ENCODE data around the gene GALNT7.

GALNT7 gene

DNA sequence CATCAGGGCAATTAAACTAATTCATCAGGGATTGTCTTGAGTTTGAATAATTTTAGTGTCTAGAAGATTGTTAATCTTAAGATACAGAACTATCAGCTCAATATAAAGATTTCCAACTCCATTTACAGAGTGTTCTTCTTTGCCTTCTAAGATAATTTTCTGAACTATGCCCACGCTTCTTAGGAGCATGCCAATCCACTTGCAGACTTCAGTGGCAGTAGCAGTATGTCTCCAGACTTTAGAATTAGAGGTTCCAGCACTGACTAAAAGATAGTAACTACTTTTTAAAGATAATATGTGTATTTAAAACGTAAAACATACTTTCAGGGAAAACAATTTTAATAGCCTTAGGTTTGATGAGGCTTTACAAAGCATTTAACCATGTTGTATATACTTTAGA, 34.2 kb upstream of the GALNT7 start:
- Histone ChIP-seq H3K36me3 (ENCODE audit: insufficient read depth) (no peaks in the 10 kb centered on the region), H2AFZ (ENCODE audit: low read depth) (no peak overlapping the region), H3K4me1 (ENCODE audit: low read depth, poor library complexity, severe bottlenecking) (peaks cover 39% of the 10 kb centered on the region), H3K9ac (no peak overlapping the region), H3K79me2 (ENCODE audit: insufficient read depth, low read depth) (no peaks in the 10 kb centered on the region), H3K4me2 (peak overlapping the region; percentile 63; the same call in 1 of the 2 replicates), H3K4me3 (IDR thresholded peaks at IDR 0.05; ENCODE audit: insufficient read depth, low read depth, low read length) (no peak overlapping the region), H3K27me3 (ENCODE audit: insufficient read depth, low read depth) (no peaks in the 10 kb centered on the region), H3K27ac (no peak overlapping the region), H4K20me1 (ENCODE audit: insufficient read depth) (no peaks in the 10 kb centered on the region)
- no peak for TF ChIP-seq CTCF (conservative IDR thresholded peaks at IDR 0.05; ENCODE audit: low read depth, low read length)

- peaks cover 39% of the 10 kb centered on the region for H3K4me1 ChIP-seq (ENCODE audit: low read depth, poor library complexity, severe bottlenecking)
- no peaks in the 10 kb centered on the region for H3K27me3 ChIP-seq (ENCODE audit: insufficient read depth, low read depth)
- H3K79me2 ChIP-seq (ENCODE audit: insufficient read depth, low read depth) = no peaks in the 10 kb centered on the region
- H3K9ac ChIP-seq = no peak overlapping the region
- no peak for TF ChIP-seq CTCF (conservative IDR thresholded peaks at IDR 0.05; ENCODE audit: low read depth, low read length)
- no peak overlapping the region for H3K27ac ChIP-seq
- H4K20me1 ChIP-seq (ENCODE audit: insufficient read depth) = no peaks in the 10 kb centered on the region
- no peak overlapping the region for H3K4me3 ChIP-seq (IDR thresholded peaks at IDR 0.05; ENCODE audit: insufficient read depth, low read depth, low read length)
- H3K4me2 ChIP-seq = no peak overlapping the region
- no peaks in the 10 kb centered on the region for H3K36me3 ChIP-seq (ENCODE audit: insufficient read depth)
- no peak overlapping the region for H2AFZ ChIP-seq (ENCODE audit: low read depth)
Measured at GRCh38 chr4:173135241-173135847, 33.3 kb upstream of the GALNT7 start.

DNA sequence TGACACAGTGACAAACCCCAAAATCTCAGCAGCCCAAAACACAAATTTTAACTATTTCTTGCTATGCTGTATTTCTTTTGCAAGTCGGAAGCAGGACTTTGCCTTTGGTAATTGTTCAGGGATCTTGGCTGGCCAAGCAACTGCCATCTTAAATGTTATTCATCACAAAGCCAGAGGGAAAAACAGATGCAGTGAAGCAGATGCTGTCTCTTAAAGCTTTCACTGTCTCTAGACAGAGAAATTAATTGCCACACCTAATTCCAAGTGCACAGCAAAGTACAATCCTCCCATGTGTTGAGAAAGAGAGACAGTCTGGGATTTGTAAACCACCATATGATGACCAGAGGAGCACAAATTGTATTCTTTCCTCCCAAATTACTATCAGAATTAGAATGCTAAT, 30.0 kb upstream of the GALNT7 start:
- Histone ChIP-seq H3K27me3 (ENCODE audit: insufficient read depth, low read depth) (no peaks in the 10 kb centered on the region), H3K4me1 (ENCODE audit: low read depth, poor library complexity, severe bottlenecking) (peaks cover 12% of the 10 kb centered on the region), H3K79me2 (ENCODE audit: insufficient read depth, low read depth) (no peaks in the 10 kb centered on the region), H3K4me3 (IDR thresholded peaks at IDR 0.05; ENCODE audit: insufficient read depth, low read depth, low read length) (no peak overlapping the region), H4K20me1 (ENCODE audit: insufficient read depth) (no peaks in the 10 kb centered on the region), H2AFZ (ENCODE audit: low read depth) (no peak overlapping the region), H3K36me3 (ENCODE audit: insufficient read depth) (no peaks in the 10 kb centered on the region), H3K4me2 (no peak overlapping the region), H3K9ac (no peak overlapping the region), H3K27ac (no peak overlapping the region)
- TF ChIP-seq CTCF (conservative IDR thresholded peaks at IDR 0.05; ENCODE audit: low read depth, low read length) = no peak

DNA sequence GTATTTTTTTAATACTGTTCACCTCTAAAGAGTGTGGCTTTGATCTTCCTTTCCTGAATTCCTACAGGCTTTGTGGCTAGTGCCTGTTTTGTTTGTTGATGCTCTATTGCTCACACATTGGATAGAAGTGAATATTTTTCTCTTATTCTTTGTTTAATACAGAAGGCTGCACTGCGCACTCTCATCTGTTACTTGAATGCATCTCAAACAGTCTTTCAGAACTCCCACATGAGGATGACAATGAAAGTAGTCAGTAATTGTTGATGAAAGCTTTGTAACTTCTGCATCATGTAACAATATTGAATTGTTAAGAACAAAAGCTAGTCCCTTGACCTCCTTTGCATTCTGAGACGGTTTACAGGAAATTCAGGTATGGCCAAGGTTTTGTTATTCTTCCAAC, 29.1 kb upstream of the GALNT7 start:
- Histone ChIP-seq H3K27me3 (ENCODE audit: insufficient read depth, low read depth) (no peaks in the 10 kb centered on the region), H3K27ac (no peak overlapping the region), H3K4me3 (IDR thresholded peaks at IDR 0.05; ENCODE audit: insufficient read depth, low read depth, low read length) (no peak overlapping the region), H3K79me2 (ENCODE audit: insufficient read depth, low read depth) (no peaks in the 10 kb centered on the region), H2AFZ (ENCODE audit: low read depth) (no peak overlapping the region), H3K36me3 (ENCODE audit: insufficient read depth) (no peaks in the 10 kb centered on the region), H3K4me1 (ENCODE audit: low read depth, poor library complexity, severe bottlenecking) (peaks cover 3% of the 10 kb centered on the region), H3K9ac (no peak overlapping the region), H3K4me2 (no peak overlapping the region), H4K20me1 (ENCODE audit: insufficient read depth) (no peaks in the 10 kb centered on the region)
- no peak for TF ChIP-seq CTCF (conservative IDR thresholded peaks at IDR 0.05; ENCODE audit: low read depth, low read length)

Data from KMS-11 (cell line).